Stimulated activated CD8-positive, alpha-beta memory T cell treated with anti-CD3 and anti-CD28 coated beads, Interleukin-7, amount 100 ng/mL, for 48 hours (primary cell): ENCODE results near the gene PKD1L1.
"Not testable (repeated sequence)": the region's sequence is repeated elsewhere in the genome, so short reads cannot be mapped to it uniquely, and the experiment has no call there.

Source experiments
- DNase-seq, 2 donors: peaks; one replicate each; pipeline ENCODE4 v3.0.0-alpha.2; 2020; ENCODE audit warnings: low read depth in 1 of 2; ENCODE audit errors: extremely low read depth in 1 of 2

Gene PKD1L1

DNA sequence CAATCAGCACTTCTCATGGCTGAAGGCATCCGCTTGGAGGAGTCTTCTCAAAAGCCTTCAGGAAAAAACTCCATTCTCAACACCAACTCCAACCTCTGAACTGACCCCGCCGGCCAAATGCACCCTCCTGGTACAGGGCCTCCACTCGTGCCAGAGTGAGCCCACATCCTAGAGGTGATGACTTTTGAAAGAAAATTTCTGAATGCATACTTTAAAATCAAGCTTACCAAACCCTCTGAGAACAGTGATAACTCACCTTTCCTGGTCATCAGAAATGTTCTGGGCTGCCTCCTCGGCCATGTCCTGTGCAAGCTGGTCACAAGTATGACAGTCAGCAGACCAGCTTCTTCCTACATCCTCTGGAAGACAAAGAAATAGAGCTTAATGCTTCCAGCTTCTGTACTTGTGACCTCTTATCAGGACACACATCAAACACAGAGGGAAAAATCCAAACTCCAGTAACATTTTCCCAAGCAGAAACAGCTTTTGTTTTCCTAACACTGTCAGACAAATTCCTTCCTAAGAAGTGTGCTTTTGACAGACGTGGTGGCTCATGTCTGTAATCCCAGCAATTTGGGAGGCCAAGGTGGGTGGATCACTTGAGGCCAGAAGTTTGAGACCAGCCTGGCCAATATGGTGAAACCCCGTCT is at the start of gene PKD1L1:
TSS of gene PKD1L1 (minus strand) at position 326 of the 650 bp plus-strand sequence. CDS start at position 300, 26 bp downstream.
- no peak for DNase-seq

- DNase-seq, result no peak
These were observed 44.2 kb upstream of the PKD1L1 start for GRCh38 chr7:47992446-47992845.

GRCh38 chr7:47991741-47992311 is 43.6 kb upstream of the PKD1L1 start:
- peak; percentile 74 to 86 for DNase-seq

DNA sequence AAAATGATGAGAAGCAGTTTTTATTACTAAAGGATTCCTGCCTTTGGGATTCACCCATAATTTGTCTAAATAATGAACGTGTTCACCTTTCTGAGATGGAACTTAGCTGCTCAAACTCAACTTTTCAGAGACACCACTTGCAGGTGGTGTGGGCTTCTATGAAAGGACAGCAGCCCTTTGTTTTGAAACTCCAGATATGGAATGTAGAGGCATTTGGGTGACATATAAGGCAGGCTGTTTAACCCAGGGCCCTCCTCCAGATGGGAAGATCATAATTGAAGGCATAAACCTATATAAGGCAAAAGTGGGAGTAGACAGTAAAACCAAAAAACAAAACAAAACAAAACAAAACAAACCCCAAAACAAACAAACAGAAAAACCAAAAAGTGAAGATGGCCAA is 43.0 kb upstream of the PKD1L1 start:
- no peak for DNase-seq

GRCh38 chr7:47990592-47990991 is 42.3 kb upstream of the PKD1L1 start:
- no peak for DNase-seq

GRCh38 chr7:47989607-47990400 is 41.5 kb upstream of the PKD1L1 start:
- not testable (repeated sequence) for DNase-seq

DNA sequence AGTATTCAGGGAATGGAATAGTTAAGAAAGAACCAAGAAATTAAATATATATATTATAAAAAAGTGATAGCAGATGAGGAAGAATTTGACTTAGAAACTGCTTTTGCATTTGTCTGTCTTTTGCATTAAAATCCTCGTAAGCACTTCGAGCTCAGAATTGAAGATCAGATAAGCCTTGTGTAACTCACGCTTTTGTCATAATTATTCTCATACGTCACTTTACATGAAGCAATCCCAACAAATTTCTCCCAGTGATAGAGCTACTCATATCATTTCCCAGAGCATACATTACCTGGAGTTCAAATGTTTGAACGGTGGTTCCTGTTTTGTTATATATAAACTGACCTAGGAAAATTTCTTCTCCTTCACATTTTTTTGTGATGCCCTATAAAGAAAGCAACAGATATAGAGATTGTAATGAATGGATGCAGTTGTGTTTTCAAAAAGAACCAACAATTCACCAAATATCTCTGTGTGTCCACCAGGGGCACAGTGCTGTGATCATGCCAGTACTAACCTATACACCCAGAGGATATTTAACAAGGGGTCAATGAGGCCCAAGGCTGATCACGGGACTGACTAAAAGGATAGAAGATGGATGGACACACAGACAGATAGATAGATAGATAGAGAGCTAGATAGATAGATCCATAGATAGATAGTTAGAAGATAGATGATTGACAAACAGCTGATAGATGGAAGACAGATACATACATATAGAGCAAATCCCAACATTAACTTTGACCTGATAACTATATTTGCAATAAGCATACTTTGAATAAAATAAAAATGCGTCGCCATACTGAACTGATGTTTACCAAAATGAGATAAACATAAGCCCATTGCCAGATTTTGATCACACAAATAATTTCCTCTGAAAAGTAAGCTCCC is 40.5 kb upstream of the PKD1L1 start:
- DNase-seq, result no peak

DNA sequence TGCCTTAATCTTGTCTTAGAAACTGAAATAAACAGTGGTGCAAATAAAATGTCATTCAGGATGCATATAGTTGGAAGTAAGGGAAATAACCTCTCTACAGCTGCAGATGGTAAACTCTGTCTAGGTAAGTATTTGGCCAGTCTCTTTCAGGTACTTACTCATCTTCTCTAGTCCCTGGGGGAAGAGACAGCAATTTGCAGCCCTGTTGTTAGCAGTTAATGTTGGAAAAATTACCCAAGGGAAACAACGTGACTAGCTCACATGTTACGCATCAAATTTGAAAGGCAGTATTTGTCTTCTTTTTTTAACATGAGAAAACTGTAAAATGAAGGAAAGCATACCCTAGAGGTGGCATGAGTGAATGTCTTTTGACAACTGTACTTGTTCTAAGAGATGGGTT is 34.3 kb upstream of the PKD1L1 start:
- no peak for DNase-seq

DNA sequence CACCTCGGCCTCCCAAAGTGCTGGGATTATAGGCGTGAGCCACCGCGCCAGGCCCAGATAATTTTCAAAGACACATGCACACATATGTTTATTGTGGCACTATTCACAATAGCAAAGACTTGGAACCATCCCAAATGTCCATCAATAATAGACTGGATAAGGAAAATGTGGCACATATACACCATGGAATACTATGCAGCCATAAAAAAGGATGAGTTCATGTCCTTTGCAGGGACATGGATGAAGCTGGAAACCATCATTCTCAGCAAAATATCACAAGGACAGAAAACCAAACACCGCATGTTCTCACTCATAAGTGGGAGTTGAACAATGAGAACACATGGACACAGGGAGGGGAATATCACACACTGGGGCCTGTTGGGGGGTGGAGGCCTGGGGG is 32.4 kb upstream of the PKD1L1 start:
- not testable (repeated sequence) for DNase-seq

DNA sequence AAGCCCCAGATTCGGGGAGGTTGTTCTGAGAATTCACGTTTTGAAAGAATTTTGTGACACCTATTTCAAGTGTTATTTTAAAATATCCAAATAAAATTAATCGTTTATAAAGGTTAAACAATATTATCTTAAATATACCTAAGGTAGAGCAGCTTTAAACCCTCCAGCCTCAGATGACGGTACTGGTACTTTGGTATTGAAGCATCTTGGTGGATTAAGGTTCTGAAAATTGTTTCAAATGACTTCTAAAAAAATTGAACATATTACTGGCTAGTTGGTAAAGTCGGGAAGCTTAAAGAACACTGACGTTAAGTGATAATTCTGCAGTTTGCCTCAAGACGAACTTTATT is 31.5 kb upstream of the PKD1L1 start:
- DNase-seq, result no peak

DNA sequence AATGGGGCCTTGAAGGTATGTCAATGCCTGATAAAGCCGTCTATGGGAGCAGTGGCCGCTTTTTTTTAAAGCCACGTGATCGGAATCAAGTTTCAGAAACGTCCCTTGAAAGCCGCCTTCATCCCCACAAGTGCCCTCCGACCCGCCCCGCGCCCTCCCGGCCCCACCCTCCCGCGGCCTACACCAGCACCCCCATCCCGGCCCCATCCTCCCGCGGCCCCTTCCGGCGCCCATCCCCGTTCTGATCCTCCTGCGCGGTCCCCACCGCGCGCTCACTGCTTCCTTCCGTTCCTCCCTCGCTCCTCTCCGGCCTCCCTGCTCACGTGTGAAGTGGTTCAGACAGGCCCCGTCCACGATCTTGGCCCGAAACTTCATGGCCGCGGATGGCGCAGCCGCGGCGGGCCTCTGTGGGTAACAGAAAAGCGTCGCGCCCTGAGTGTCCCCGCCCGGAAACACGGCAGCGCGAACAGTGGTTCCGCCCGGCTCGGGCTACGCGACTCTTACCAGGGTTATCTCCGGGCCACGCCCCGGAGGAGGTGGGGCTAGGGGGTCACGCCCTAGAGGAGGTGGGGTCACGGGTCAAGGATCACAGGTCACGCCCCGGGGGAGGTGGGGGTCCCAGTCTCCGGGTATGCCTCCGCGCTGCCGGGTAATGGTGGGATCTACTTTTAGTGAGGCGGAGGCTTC is 31.0 kb upstream of the PKD1L1 start, which contains the start of gene HUS1:
TSS of gene HUS1 (minus strand) at position 471 of the 687 bp plus-strand sequence. CDS start at position 375, 96 bp downstream.
- DNase-seq, result peak; percentile 83 to 90

DNA sequence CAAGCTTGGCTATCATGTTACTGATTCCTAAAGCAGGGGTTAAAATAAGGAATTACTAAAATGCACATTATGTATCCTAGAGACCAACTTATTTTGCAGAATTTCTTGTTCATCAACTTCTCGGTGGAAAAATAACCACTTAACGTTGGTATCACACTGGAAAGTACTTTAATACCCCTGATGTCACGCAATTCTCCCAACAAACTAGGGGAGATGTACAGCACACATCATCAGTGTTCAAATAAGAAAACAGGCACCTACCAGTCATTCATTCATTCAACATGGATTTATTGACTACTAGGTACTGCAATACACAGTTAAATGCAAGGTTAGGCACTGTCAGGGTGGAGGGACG is 30.5 kb upstream of the PKD1L1 start:
- DNase-seq, result no peak

DNA sequence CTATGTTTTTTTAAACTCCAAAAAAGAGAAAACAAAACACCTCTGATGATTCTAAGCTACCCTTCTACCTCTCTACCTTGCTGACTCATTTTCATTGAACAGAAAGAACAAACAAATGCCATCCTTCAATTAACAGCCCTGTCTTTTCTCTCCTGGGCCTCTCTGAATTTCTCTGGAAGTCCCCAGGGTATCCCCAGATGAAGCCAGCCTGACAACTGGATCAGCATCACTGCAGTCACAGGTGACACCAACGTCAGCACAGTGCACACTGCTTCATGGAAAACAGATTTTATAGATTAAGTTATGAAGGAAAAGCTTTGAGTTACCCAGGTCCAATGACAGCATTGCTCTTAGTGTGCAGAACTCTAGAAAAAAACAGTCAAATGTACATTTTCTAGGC is 25.5 kb upstream of the PKD1L1 start:
- no peak for DNase-seq

GRCh38 chr7:47970761-47971160 is 22.5 kb upstream of the PKD1L1 start:
- no peak for DNase-seq

DNA sequence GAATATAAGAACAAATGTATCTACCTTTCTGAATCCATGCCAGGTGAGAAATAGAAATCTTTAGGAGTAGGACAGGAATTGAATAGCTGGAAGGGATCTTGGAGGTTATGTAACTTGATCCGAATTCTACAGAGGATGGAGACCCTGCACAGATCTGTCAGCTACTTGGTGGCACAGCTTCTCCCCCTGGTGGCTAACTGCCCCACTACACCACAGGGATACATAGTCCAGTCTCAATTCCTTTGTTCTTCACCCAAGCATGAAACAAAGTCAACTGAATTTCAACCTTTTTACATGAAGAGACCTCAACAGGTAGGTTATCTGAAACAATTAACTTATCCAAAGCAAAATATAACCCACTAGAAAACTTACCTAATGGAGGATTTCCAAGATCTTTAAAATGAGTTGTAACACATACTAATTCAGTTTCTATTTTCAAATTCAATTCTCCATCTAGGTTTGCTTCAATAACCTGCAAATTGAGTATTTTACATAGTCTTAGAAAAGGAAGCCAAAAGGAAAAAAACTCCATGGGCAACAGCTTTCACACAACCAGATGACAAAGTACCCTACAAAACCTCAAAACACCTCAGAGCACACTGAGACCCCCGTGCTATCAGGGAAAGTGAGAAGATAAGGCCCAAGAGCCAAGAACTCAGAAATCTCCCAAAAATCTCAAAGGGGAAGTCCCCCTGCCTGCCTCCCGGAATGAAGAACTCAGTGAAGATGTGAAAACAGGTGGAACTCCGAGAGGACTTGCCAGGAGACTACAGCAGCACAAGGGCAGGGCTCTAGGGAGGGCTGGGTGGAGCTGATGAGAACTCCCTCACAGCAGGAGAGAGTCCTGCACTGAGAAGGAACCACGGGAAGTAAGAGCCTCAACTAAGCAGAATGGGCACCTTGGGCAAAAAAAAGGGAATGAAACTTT is 20.8 kb upstream of the PKD1L1 start:
- peak; percentile 18 to 30 for DNase-seq

DNA sequence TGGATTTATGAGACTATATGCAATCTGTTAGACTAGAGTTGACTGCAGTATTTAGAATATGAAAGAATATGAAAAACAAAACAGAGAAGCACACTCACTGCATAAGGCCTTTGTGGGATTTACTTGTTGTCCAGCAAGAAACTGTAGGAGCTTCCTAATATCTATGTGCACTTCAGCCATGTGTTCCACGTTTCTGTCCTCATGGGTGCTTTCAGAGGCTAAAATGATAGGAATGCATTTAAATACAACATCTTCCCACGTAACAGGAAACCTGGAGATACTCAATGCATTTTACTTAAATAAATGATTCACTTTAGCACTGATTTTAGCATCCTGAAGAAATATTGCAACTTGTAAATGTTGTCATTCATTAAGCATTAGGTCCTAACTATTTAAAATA is 19.4 kb upstream of the PKD1L1 start:
- DNase-seq, result no peak

GRCh38 chr7:47967123-47967522 is 18.9 kb upstream of the PKD1L1 start:
- DNase-seq, result no peak

DNA sequence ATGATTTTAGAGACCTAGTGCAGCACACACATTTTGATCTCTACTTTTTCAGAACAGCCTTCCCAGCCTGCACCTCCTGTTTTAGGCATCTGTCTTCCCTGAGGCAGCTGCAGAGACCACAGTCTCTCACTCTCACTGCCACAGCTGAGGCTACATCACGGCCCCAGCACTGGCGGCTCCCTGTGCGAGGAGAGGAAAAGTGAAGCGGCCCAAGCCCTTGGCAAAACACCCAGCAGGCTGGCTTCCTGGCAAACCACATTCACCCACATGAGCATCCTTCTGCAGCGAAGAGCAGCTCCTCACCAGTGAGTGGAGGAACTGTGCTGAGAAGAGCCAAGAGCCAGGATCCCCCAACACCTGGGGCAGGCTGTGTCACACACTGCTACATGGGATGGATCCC is 17.2 kb upstream of the PKD1L1 start:
- no peak for DNase-seq

DNA sequence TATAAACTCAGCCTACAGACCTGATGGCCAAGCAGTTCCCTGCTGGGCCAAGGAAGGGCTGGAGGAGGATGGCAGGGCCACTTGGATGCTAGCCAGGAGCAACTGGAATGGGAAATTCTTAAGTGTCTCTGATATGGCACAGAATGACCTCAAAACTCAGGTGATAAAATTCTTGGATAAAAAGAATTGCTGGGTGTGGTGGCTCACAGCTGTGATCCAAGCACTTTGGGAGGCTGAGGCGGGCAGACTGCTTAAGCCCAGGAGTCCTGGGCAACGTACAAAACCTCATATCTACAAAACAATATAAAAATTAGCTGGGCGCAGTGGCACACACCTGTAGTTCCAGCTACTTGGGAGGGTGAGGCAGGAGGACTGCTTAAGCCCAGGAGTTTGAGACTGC is 14.0 kb upstream of the PKD1L1 start:
- no peak for DNase-seq
